H1 (cell line): ENCODE data around the gene COX17. TPM values are rescaled to one million over a fixed set of nuclear protein-coding genes. Genes with fewer than 3 reads are reported as not detected.

ENCODE experiments used
- CTCF ChIA-PET: fragments of 300-600 bp; sonication (Branson Sonifier 250); formaldehyde crosslinking; loops from one replicate; lab custom pipeline; 2021; ENCODE audit not compliant: partially characterized antibody; lab: Charles Lee
- POLR2A ChIA-PET: fragments of 300-600 bp; sonication (Branson Sonifier 250); formaldehyde crosslinking; loops from one replicate; lab custom pipeline; 2021; ENCODE audit warnings: inconsistent platforms; ENCODE audit not compliant: partially characterized antibody; lab: Charles Lee
- DNase-seq, 2 experiments: peaks; one replicate each; pipeline versions ENCODE4 v3.0.0 to v3.0.0-alpha.2; 2010 to 2022; ENCODE audit warnings: low spot score in 2 of 2, low read depth in 1 of 2, mixed read lengths in 1 of 2
- FAIRE-seq: peaks from 2 replicates; lab custom pipeline; 2011; peaks lifted over from hg19 to GRCh38; lab: Jason Lieb, UNC
- H2AFZ ChIP-seq: 2 replicates; pipeline ENCODE4 v1.8.1; 2012; ENCODE audit warnings: low read length, inconsistent platforms
- H2AK5ac ChIP-seq: 2 replicates; pipeline ENCODE4 v1.6.1; 2013; ENCODE audit warnings: low read depth, low read length
- H2BK120ac ChIP-seq: replicated peaks from 2 replicates; pipeline ENCODE3; 2013; ENCODE audit warnings: low read depth, low read length, inconsistent platforms
- H2BK12ac ChIP-seq: 2 replicates; pipeline ENCODE4 v1.6.1; 2013; ENCODE audit warnings: low read depth, low read length
- H2BK15ac ChIP-seq: 2 replicates; pipeline ENCODE4 v1.6.1; 2013; ENCODE audit warnings: low read length
- H2BK20ac ChIP-seq: 2 replicates; pipeline ENCODE4 v1.6.1; 2013; ENCODE audit warnings: low read length
- H2BK5ac ChIP-seq: 2 replicates; pipeline ENCODE4 v1.6.1; 2013; ENCODE audit warnings: low read depth, low read length
- H3K14ac ChIP-seq: 2 replicates; pipeline ENCODE4 v1.6.1; 2013; ENCODE audit warnings: inconsistent platforms; ENCODE audit not compliant: insufficient read length
- H3K18ac ChIP-seq: 2 replicates; pipeline ENCODE4 v1.6.1; 2013; ENCODE audit warnings: low read length; ENCODE audit errors: extremely low read depth
- H3K23ac ChIP-seq: 2 replicates; pipeline ENCODE4 v1.6.1; 2013; ENCODE audit warnings: inconsistent platforms; ENCODE audit not compliant: insufficient read length
- H3K23me2 ChIP-seq: 2 replicates; pipeline ENCODE4 v1.6.1; 2013; ENCODE audit warnings: low read depth, low read length
- H3K27ac ChIP-seq: 2 replicates; pipeline ENCODE4 v1.6.1; 2011; ENCODE audit warnings: low read depth, low read length, inconsistent platforms
- H3K27me3 ChIP-seq, 4 experiments: replicated peaks in 1 of 4; 1 replicate in 1 of 4; 2 replicates in 3 of 4; pipeline versions ENCODE4 v1.6.1 to v1.8.1; 2011 to 2013; ENCODE audit warnings: low read length in 3 of 4, mild to moderate bottlenecking in 3 of 4, inconsistent platforms in 2 of 4, mixed read lengths in 2 of 4, moderate library complexity in 1 of 4; ENCODE audit not compliant: control insufficient read depth in 3 of 4, insufficient read depth in 3 of 4; ENCODE audit errors: extremely low read depth in 1 of 4
- H3K36me3 ChIP-seq, 4 experiments: 2 replicates each; pipeline versions ENCODE4 v1.6.1 to v1.8.1; 2011 to 2013; ENCODE audit warnings: mild to moderate bottlenecking in 4 of 4, low read length in 3 of 4, moderate library complexity in 2 of 4, control low read depth in 1 of 4, inconsistent platforms in 1 of 4; ENCODE audit not compliant: insufficient read depth in 4 of 4, control insufficient read depth in 2 of 4
- H3K4ac ChIP-seq: replicated peaks from 2 replicates; pipeline ENCODE3; 2013; ENCODE audit warnings: low read length, low read depth, mixed read lengths, inconsistent platforms; ENCODE audit not compliant: insufficient read length
- H3K4me1 ChIP-seq, 4 experiments: replicated peaks in 1 of 4; 1 replicate in 1 of 4; 2 replicates in 3 of 4; pipeline versions ENCODE4 v1.6.1 to v1.8.1; 2011 to 2013; ENCODE audit warnings: low read length in 3 of 4, inconsistent platforms in 2 of 4, mixed read lengths in 1 of 4; ENCODE audit not compliant: insufficient read depth in 4 of 4, control insufficient read depth in 3 of 4
- H3K4me2 ChIP-seq, 2 experiments: 2 replicates each; pipeline versions ENCODE4 v1.6.1 to v1.8.1; 2011 to 2013; ENCODE audit warnings: low read depth in 2 of 2, low read length in 2 of 2, control low read depth in 1 of 2, inconsistent platforms in 1 of 2, mild to moderate bottlenecking in 1 of 2; ENCODE audit not compliant: insufficient read depth in 1 of 2
- H3K4me3 ChIP-seq, 4 experiments: fragments of 200-600, 300-600 bp in 1 of 4; sonication (generic), shearing (Covaris generic), sonication (Bioruptor Twin) in 1 of 4; 2 replicates each; pipeline versions ENCODE4 v1.5.1 to v1.8.1; 2011 to 2016; ENCODE audit warnings: low read length in 4 of 4, low read depth in 3 of 4, control low read depth in 2 of 4, inconsistent platforms in 2 of 4, mild to moderate bottlenecking in 2 of 4, mixed read lengths in 1 of 4, moderate library complexity in 1 of 4; ENCODE audit not compliant: insufficient read depth in 2 of 4; ENCODE audit errors: extremely low read depth in 1 of 4
- H3K56ac ChIP-seq: replicated peaks from 2 replicates; pipeline ENCODE3; 2013; ENCODE audit warnings: low read depth, mild to moderate bottlenecking, mixed read lengths, low read length, inconsistent platforms; ENCODE audit not compliant: insufficient read length
- H3K79me1 ChIP-seq: 2 replicates; pipeline ENCODE4 v1.6.1; 2013; ENCODE audit warnings: low read depth, low read length, control low read depth
- H3K79me2 ChIP-seq, 2 experiments: 2 replicates each; pipeline versions ENCODE4 v1.6.1 to v1.8.1; 2012 to 2013; ENCODE audit warnings: low read length in 2 of 2, mild to moderate bottlenecking in 2 of 2, inconsistent platforms in 1 of 2; ENCODE audit not compliant: insufficient read depth in 2 of 2, control insufficient read depth in 1 of 2
- H3K9ac ChIP-seq, 4 experiments: replicated peaks in 1 of 4; 1 replicate in 1 of 4; 2 replicates in 3 of 4; pipeline versions ENCODE4 v1.6.1 to v1.8.1; 2011 to 2013; ENCODE audit warnings: low read depth in 3 of 4, low read length in 3 of 4, control low read depth in 2 of 4, mild to moderate bottlenecking in 2 of 4, moderate library complexity in 2 of 4, inconsistent platforms in 1 of 4; ENCODE audit errors: extremely low read depth in 1 of 4
- H3K9me3 ChIP-seq, 2 experiments: 2 replicates each; pipeline versions ENCODE4 v1.6.1 to v1.8.1; 2012 to 2013; ENCODE audit warnings: mild to moderate bottlenecking in 2 of 2, moderate library complexity in 2 of 2, control low read depth in 1 of 2, inconsistent platforms in 1 of 2, low read depth in 1 of 2, low read length in 1 of 2, mixed read lengths in 1 of 2; ENCODE audit not compliant: insufficient read depth in 2 of 2
- H4K20me1 ChIP-seq, 2 experiments: replicated peaks in 1 of 2; 2 replicates each; pipeline versions ENCODE3 to v1.8.1; 2011 to 2013; ENCODE audit warnings: inconsistent platforms in 2 of 2, low read length in 2 of 2, mild to moderate bottlenecking in 1 of 2; ENCODE audit not compliant: insufficient read depth in 2 of 2, control insufficient read depth in 1 of 2
- H4K5ac ChIP-seq: 2 replicates; pipeline ENCODE4 v1.6.1; 2013; ENCODE audit warnings: low read length, low read depth, mixed read lengths, inconsistent platforms; ENCODE audit not compliant: insufficient read length
- H4K8ac ChIP-seq: 2 replicates; pipeline ENCODE4 v1.8.0; 2013; ENCODE audit warnings: mild to moderate bottlenecking, moderate library complexity, low read length, inconsistent platforms; ENCODE audit not compliant: insufficient read depth; ENCODE audit errors: extremely low read depth
- H4K91ac ChIP-seq: replicated peaks from 2 replicates; pipeline ENCODE3; 2013; ENCODE audit warnings: low read length, mixed read lengths, inconsistent platforms; ENCODE audit not compliant: insufficient read length
- ATF2 ChIP-seq: IDR thresholded peaks from 2 replicates; pipeline ENCODE4 v1.6.1; 2012; ENCODE audit warnings: low read length, inconsistent platforms
- ATF3 ChIP-seq: IDR thresholded peaks from 2 replicates; pipeline ENCODE4 v1.6.1; 2011; ENCODE audit warnings: low read depth, mild to moderate bottlenecking, low read length; ENCODE audit not compliant: insufficient read depth
- EGR1 ChIP-seq: IDR thresholded peaks from 2 replicates; pipeline ENCODE4 v1.6.1; 2011; ENCODE audit warnings: low read depth, low read length, borderline replicate concordance
- GTF2F1 ChIP-seq: IDR thresholded peaks from 2 replicates; pipeline ENCODE4 v1.6.1; 2012; ENCODE audit warnings: low read depth, low read length, improper control_type of control experiment, borderline replicate concordance
- MAFK ChIP-seq: IDR thresholded peaks from 2 replicates; pipeline ENCODE4 v1.6.1; 2012; ENCODE audit warnings: low read depth, mild to moderate bottlenecking, improper control_type of control experiment, low read length
- POLR2AphosphoS5 ChIP-seq: IDR thresholded peaks from 2 replicates; pipeline ENCODE4 v1.6.1; 2011; ENCODE audit warnings: low read depth, low read length
- SIN3A ChIP-seq, 2 experiments: IDR thresholded peaks in 1 of 2; conservative IDR thresholded peaks in 1 of 2; 2 replicates each; pipeline ENCODE4 v1.6.1; 2011 to 2012; ENCODE audit warnings: low read length in 2 of 2, improper control_type of control experiment in 1 of 2, low read depth in 1 of 2, mild to moderate bottlenecking in 1 of 2
- SIRT6 ChIP-seq: IDR thresholded peaks from one replicate; pipeline ENCODE4 v1.7.1; 2012; ENCODE audit warnings: low read length, inconsistent platforms
- SP1 ChIP-seq: IDR thresholded peaks from 2 replicates; pipeline ENCODE4 v1.6.1; 2011; ENCODE audit warnings: low read depth, low read length
- SP4 ChIP-seq: IDR thresholded peaks from 2 replicates; pipeline ENCODE4 v1.6.1; 2012; ENCODE audit warnings: low read length, inconsistent platforms
- USF2 ChIP-seq: IDR thresholded peaks from 2 replicates; pipeline ENCODE4 v1.6.1; 2011; ENCODE audit warnings: low read length, improper control_type of control experiment
- WGBS, 2 experiments: shearing (Covaris generic) in 1 of 2; methylation state at CpG; one replicate each; pipeline versions ENCODE4 v1.1.6 to v1.1.7; 2013 to 2015; ENCODE audit warnings: low lambda C conversion rate in 2 of 2, mixed read lengths in 2 of 2, inconsistent platforms in 1 of 2, low coverage in 1 of 2, missing lambda C conversion rate in 1 of 2; ENCODE audit not compliant: insufficient replicate concordance in 2 of 2, insufficient coverage in 1 of 2, insufficient read length in 1 of 2; ENCODE audit errors: extremely low coverage in 1 of 2, missing lambda C conversion rate in 1 of 2; 5-methylcytosine and 5-hydroxymethylcytosine counted together
- polyA plus RNA-seq, 7 experiments: library from polyadenylated mRNA; depleted of rRNA in 3 of 7; stranded (reverse) in 5 of 7; unstranded in 2 of 7; fragments of >200 nt in 5 of 7; fragments of 200-250 nt in 2 of 7; gene quantifications; 1 replicate in 5 of 7; 2 replicates in 1 of 7; 4 replicates in 1 of 7; pipeline versions ENCODE4 v1.2.1 to v1.2.3, GENCODE V29; 2011 to 2013; ENCODE audit warnings: missing spikeins in 2 of 7, mixed read lengths in 2 of 7
- total RNA-seq: library from RNA; stranded (reverse); fragmentation: NEBNext Ultra II Directional; extraction: Animal tissue kit (Norgen Biotek cat#: 25700); gene quantifications from 2 replicates; pipeline ENCODE4 v1.2.1, GENCODE V29; 2021

Gene COX17
- total and polyA plus RNA-seq, 2 of the 8 experiments (the other 6 are each of a cell fraction or from before 2014, with no cell fraction given), result 34.2 to 43.0 TPM

DNA sequence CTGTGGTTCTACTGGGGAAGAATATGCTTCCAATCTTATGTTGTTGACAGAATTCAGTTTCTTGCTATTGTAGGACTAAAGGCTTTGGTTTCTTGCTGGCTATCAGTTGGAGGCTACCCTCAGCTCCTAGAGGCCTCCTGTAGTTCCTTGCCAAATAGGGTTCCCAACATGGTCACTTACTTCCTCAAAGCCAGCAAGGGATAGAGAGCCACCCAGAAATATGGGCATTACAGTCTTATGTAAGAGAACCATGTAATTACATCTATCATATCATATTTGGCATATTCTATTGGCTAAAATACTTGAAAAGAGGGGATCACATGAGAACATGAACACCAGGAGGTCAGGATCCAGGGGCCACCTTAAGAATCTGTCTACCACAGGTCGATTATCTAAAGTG, 6.2 kb upstream of the COX17 start:
- ChIA-PET POLR2A (no interaction called here), CTCF (interaction anchor here (0.6 to 1.7 kb wide), 7 partner anchors 9 to 439 kb away, joined by 3 to 5 read pairs (median 3); partner anchors contain the start of gene CD80)
- no peak overlapping the region for H2BK5ac ChIP-seq
- no peaks in the 10 kb centered on the region for H4K20me1 ChIP-seq
- no peak overlapping the region for H3K56ac ChIP-seq
- no peak overlapping the region for H3K27ac ChIP-seq
- no peak overlapping the region for H2AK5ac ChIP-seq
- DNase-seq (no peak), FAIRE-seq (no peak)
- H3K9me3 ChIP-seq, result peaks cover 0 to 6% of the 10 kb centered on the region in 2 experiments; a peak in 1 of 4 replicates
- H4K91ac ChIP-seq, result no peak overlapping the region
- WGBS, 2 experiments, result 75% methylated on average over 1 of the region's 1 CpG; no CpG with 5 or more reads in 1 of the 2 experiments
- H4K8ac ChIP-seq, result no peak overlapping the region
- H2BK20ac ChIP-seq, result no peak overlapping the region
- H3K23ac ChIP-seq, result no peak overlapping the region
- H3K14ac ChIP-seq, result no peak overlapping the region
- no peaks in the 10 kb centered on the region; a peak in 1 of 7 replicates for H3K27me3 ChIP-seq
- H2BK15ac ChIP-seq, result no peak overlapping the region
- no peak overlapping the region for H3K4me2 ChIP-seq
- no peak overlapping the region for H2AFZ ChIP-seq
- no peak overlapping the region for H4K5ac ChIP-seq
- H3K79me2 ChIP-seq, result no peaks in the 10 kb centered on the region
- H3K23me2 ChIP-seq, result no peaks in the 10 kb centered on the region; the same call in 1 of the 2 replicates
- no peaks in the 10 kb centered on the region for H3K79me1 ChIP-seq
- H2BK12ac ChIP-seq, result no peak overlapping the region
- H3K4me1 ChIP-seq, result no peaks in the 10 kb centered on the region
- TF ChIP-seq ATF3, result no peak
- no peak for TF ChIP-seq GTF2F1
- no peak for TF ChIP-seq SP4
- TF ChIP-seq POLR2AphosphoS5, result no peak
- no peak for TF ChIP-seq MAFK
- no peak for TF ChIP-seq ATF2
- no peak for TF ChIP-seq USF2
- no peak for TF ChIP-seq SP1
- no peak for TF ChIP-seq SIRT6
- TF ChIP-seq SIN3A (conservative IDR thresholded peaks at IDR 0.05 in 1 of 2, IDR thresholded peaks at IDR 0.05 in 1 of 2; ENCODE audit: low read depth in 1 of 2, low read length in 2 of 2), result no peak
- no peak for TF ChIP-seq EGR1
- no peak overlapping the region for H3K4me3 ChIP-seq
- H2BK120ac ChIP-seq, result no peak overlapping the region
- no peaks in the 10 kb centered on the region for H3K36me3 ChIP-seq
- H3K18ac ChIP-seq, result no peak overlapping the region
- H3K9ac ChIP-seq, result no peak overlapping the region
- H3K4ac ChIP-seq, result no peak overlapping the region
